Activated gamma-delta T cell treated with Interleukin-2 at 50 U/mL for 16 hours (primary cell): ENCODE results near the gene DNAJC12.

Experiments
- DNase-seq: peaks from one replicate; pipeline ENCODE4 v3.0.0-alpha.2; 2020

Gene DNAJC12

DNA sequence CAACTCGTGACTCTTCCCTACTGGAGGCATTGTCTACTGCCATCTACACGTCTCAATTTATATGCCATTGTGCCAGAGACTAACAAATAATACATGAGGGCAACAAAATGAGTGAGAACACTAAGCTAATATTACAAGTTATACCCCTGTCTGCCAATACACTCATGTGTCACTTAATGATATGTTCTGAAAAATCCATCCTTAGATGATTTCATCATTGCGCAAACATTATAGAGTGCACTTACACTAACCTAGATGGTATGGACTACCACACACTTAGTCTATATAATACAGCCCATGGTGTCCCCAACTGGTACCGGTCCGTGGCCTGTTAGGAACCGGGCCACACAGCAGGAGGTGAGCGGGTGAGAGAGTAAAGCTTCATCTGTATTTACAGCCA, 77.7 kb downstream of the DNAJC12 start:
- DNase-seq: no peak
